Activated effector memory CD4-positive, alpha-beta T cell treated with anti-CD3 and anti-CD28 coated beads, Interleukin-2, amount 50 U/mL, for 16 hours (primary cell): ENCODE results near the gene DTNBP1.

ENCODE experiments used
- DNase-seq: peaks from one replicate; pipeline ENCODE4 v3.0.0-alpha.2; 2020

DTNBP1 gene

DNA sequence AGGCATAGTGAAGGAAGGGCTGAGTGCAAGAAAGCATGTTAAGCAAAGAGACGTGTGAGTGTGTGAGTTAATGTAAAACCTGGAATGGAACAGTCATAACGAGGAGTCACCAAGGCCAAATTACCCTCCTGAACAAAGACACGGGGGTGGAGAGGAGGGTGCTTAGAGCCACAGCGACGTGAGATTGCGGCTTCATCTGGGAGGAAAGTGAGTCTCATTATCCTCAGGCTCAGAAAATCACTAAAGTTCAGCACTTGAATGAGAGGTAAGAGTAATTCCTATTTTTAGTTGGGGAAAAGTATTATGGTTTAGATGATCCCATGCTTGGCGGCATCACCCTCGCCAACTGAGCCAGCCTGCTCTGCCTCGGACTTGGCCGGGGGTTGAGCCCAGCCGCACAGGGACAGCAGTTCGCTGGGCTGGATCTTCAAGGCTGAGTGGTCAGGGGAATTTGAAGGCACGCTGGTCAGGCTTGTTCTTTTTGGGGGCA is 136.6 kb downstream of the DTNBP1 start:
- DNase-seq: no peak

DNA sequence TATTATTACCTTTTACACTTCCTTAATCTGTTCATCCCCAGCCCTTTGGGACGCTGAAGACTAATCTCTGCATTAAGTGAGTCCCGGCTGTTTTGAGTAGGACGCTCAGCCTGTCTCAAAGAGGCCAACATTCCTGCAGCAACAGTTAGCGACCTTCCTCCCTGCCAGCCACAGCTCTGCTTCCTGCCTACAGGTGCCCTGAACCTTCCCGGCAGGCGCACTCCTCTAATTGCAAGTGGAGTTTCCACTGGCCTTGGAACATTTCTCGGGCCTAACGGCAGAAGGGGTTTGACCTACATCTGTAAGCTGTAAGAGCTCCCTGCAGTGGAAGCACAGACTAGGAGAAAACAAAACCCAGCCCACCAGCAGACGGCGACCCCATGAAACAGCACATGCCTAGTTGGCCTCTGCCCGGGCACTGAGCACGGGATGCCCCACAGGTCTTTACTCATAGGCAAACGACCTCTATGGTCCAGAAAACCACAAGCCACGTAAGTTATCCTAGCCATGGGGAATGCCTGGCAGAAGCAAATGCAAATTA is 137.9 kb downstream of the DTNBP1 start:
- no peak for DNase-seq

DNA sequence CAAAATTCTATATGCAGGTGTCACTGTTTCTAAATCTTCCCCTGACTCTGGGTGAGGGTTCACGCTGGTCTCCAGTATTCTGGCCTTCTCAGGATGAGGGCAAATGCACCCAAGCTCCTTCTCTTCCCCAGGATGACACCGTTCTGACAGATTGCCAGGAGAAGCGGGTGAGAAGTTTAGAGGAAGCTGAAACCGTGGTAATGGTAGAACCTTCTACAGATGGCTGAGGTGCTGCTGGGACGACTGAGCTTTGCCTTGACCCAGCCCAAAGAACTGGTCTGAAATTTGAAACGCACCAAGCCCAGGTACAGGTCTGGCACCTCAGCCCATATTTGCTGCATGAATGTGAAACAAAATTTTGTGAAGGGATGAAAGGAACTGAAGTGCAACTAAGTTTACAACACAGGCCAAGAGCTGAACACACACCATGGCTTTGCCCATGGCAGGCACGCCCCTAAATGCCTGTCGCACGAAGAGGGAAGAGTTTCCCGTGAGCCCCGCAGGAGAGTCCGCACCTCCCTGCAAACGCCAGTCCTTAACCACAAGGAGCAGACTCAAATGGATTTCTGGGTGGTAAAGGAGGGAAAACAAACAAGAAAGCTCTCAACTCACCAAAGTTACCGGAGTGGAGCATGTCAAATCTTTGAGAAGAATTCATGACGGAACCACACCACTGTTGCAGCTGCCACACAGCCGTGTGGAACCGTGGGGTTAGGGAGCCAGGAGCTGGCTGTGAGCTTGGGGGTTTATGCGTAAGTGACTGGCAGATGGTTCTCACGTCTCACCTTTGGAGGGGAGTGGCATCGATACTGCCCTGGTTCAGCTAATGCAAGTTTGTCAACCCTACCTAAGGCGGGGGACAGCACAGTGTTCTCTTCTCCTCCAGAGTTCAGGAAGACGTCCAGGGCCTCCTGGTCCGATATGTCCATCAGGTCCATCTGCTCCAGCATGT is 138.9 kb downstream of the DTNBP1 start:
- peak; percentile 52 for DNase-seq

DNA sequence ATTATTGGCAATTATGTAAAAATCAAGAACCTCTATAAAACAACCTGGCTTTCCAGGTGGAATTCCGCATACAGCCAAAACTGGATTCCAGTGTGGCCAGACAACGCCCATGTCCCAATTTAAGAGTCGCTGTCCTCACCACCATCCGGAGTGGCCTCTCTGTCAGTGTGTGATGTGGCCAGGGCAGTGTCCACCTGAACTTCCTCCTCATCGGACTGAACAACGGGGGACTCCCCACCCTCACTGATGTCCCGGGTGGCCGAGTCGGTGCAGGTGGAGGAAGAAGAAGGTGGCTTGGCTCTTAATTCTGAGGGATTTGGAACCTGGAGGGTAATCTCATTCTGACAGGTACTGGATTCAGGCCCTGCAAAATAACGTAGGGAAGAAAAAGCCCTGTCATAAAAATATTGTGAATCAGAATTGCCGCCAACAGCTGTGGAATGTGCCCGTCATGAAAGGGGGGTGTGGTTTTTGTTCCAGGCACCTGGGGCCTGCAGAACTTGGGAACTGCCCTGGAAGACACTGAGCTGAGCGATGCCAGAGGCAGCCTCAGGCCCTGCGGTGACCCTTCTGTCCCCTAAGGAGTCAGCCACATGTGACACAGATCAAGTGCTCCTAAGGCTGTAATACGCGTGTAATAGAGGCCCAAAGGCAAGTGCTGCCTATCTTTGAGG is 139.8 kb downstream of the DTNBP1 start:
- DNase-seq: peak; percentile 54

DNA sequence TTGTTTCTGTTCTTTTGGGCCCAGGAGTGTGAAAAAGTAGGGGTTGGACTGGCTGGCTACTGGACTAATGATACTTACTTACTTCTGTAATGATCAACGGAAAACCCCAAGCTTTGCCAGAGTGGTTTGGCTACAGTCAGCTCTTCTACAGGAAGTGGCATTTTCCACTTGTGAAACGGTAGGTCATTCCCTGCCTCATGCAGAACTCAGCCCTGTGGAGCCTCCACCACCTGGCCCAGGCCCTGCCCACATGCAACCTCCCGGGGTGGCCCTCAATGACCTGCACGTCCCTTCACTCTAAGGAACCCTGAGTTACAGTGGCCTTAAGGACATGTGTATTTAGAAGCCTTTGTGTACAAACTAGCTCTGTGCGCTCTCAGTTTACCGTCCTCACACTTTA is 140.4 kb downstream of the DTNBP1 start:
- DNase-seq: peak; percentile 62

DNA sequence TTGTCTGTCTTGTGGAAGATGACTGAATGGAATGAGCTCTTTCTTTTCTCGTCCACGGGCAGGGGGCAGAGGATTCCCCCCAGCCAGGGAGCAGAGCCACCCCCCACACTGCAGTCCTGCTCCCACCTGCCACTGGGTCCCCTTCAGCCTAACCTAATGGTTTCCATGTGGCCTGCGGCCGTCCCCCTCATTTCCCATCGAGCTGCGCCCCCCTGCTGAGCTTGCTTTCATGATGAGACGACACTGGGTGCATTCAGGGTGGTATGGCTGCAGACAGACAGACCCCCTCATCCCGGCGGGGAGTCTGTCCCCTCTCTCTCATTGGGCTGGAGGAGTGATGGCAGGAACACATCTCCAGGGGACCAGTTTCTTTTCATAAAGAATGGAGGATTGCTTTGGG is 140.8 kb downstream of the DTNBP1 start:
- no peak for DNase-seq

DNA sequence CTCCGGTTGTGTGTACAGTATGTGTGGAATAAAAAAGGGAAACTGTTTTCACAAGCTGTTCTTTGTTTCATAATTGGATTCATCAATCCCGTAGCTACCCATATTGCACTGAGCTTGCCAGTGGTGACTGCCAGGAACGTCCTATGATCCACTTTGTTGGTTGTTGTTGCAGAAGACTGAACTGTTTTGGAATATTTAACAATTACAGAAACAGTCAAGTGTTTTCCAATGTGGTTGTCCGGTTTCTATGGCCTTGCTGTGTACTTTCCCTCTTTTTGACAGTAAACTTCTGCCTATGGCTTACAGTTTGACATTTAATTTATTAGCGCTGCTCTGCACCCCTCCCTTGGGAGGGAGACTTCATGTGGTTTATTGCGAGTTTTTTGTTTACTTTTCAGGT is 141.2 kb downstream of the DTNBP1 start:
- DNase-seq: no peak

DNA sequence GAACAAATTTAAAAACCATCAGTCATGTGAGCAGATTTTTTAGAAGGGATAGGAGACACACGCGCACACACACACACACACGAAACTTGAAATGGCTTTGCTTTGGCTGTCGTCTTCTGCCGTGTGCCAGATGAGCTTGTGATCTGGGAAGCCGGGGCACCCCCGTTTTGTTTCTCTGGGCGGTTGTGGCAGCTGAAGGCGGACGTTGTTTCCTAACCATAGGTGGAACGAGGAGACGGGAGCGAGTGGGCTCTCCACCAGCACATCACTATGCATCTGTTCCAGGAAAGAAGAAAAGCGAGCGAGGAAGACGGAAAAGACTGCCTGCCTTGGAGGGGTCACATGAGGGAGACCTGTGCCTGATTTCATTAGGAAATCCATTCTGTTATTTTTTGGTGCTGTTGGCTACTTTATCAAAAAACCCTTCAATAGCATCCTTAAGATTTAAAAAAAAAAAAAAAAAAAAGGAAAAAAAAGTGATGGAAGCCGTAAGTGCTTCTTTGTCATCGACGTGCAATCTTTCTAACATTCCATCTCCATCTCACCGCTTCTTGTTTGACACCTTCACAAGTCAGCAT is 142.1 kb downstream of the DTNBP1 start:
- peak; percentile 54 for DNase-seq

DNA sequence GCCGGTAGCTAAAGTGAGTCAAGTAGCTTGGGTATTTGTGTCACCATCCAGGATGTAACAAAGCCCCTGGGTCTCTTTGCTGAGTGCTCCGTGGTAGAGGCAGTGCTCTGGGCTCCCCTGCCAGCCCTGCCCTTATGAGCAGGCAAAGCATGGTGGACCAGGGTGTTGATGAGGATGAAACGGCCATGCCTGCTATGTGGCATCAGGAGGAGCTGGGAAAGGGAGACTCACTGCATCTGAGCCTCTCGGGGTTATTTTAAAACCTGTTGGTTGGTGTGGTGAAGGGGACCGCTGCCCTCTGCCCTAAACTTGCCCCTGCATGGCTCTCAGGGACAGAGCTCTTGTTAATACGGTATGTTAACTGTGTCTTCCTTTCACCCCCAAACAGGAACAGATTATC is 143.1 kb downstream of the DTNBP1 start:
- DNase-seq: peak; percentile 52

DNA sequence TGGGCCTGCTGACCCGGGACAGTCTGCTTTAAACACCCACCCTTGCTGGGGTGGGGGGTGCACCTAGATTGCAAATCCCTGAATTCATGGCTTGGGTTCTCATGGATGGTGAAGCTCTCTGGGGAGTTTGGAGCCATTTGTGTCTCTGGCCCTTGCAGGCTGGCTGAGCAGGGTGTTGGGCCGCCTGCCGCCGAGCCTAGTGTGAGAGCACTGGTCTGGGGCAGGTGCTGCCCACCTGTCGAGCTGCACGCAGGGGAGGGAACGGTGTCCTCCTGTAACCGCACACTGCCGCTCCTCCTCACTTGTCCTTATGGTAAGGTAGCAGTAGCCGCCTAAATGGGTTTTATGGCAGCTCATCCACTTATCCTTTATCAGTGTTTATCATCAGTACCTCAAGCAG is 143.9 kb downstream of the DTNBP1 start:
- peak; percentile 39 for DNase-seq

DNA sequence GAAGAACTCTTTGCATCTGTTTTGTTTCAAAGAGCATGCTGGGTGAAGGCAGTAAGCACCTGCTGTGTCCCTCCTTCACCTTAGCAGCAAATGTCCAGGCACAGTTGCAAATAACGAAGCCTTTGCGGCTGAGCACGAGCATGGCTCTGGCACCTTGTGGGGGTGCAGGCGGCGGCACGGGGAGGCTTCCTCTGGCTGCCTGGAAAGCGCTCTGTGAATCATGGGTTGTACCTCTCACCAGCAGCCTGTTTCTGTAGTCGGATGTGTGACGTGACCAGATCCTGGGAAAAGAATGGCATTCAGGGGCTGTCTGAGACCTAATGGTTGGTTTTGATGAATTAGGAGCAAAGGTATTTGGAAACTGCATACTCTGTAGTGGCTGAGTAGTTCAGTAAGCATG is 144.8 kb downstream of the DTNBP1 start:
- DNase-seq: peak; percentile 53

DNA sequence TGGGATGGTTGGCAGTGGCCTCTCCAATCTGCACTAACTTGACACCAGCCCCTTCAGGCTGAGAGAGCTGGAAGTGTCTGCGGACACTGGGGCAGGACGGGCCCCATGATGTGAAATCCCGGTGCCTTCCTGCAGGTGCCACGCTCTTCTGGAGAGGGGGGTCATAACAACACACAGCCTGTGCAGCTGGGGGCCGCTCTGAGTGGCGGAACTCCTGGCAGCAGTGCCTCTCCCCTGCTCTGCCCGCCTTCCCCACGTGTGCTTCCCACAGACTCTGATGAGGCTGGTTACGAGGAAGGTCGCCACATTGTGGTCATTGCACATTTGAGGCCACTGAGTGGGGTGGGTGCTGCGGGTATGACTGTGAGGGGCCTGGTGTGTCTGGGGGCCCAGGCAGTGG is 145.2 kb downstream of the DTNBP1 start:
- peak; percentile 54 for DNase-seq

DNA sequence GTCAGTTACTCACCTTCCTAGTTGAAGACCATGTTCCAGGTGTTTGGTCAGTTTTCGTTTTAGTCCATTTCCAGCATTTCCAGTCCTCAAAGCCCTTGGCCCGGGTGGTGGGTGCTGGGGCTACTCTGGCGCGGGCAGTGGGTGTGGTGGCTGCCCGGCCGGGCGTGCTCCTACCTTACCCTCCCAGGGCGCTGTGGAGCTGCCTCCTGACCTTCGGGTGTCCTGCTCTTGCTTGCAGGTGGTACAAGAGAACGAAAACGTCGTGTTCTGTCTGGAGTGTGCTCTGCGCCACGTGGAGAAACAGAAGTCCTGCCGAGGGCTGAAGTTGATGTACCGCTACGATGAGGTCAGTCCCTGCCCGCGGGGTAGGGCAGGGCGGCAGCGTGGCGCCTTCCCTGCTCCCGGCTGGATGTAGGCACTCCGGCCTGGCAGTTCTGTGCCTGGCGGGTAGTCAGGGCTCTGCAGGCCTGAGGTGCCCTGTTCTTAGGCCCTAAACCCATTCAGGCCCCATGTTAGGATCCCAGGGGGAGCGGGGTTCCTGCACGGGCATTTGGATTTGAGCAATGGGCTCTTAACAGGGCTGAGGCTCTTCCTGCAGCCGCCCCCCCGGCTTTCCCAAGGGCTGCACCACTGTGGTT is 145.8 kb downstream of the DTNBP1 start:
- no peak for DNase-seq

DNA sequence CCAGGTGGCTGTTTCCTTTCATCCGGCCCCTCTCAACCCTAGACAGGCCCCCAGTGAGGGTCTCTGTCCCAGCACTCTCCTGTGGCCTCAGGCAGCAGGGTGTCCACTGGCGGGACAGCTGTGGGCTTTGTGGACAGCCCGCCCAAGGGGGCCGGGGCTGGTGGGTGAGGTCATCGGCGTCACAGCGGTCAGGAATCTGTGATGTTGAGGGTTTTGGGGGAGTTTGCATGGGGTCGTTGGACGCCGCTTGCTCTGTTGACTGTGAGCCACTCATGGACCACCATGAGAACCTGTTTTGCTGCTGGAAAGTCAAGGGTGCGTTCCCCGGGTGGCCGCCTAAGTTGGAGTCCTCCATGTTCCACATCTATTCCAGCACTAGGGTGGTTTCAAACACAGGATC is 146.4 kb downstream of the DTNBP1 start:
- DNase-seq: no peak

DNA sequence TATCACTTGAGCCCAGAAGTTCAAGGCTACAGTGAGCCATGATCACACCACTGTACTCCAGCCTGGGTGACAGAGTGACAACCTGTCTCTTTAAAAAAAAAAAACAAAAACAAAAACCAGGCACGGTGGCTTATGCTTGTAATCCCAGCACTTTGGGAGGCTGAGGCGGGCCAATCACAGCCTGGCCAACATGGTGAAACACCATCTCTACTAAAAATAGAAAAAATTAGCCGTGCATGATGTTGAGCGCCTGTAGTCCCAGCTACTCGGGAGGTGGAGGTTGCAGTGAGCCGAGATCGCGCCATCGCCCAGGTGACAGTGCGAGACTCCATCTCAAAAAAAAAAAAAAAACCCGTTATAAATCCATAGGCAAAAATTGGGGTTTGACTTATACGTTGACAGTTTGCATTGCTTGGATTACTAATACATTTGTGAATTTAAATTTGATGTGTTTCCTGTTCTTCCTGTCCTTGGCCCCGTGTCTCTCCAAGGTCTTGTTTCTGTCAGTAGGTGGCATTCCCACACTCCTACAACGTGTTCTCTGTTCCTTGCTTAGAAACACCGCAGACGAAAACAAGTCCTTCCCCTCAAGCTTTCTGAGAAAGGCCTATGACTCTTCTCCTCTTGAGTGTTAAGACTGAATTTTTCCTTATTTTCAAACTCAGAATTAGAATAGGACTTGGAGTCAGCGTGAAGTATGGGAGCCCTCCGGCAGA is 147.0 kb downstream of the DTNBP1 start:
- no peak for DNase-seq

DNA sequence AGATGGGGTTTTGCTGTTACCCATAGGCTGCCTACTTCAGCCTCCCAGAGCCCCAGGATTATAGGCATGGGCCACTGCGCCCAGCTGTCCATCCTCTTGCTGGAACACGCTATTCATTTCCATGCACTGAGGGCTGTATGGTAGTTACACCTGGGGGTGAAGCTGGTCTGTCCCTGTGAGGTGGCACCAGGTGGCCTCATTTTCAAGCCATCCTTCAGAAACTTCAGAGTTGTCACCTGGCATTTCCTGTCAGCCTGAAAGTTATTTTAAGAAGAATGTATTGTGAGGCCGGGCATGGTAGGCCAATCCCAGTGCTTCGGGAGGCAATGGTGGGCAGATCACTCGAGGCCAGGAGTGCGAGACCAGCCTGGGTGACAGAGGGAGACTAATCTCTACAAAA is 147.6 kb downstream of the DTNBP1 start:
- no peak for DNase-seq

DNA sequence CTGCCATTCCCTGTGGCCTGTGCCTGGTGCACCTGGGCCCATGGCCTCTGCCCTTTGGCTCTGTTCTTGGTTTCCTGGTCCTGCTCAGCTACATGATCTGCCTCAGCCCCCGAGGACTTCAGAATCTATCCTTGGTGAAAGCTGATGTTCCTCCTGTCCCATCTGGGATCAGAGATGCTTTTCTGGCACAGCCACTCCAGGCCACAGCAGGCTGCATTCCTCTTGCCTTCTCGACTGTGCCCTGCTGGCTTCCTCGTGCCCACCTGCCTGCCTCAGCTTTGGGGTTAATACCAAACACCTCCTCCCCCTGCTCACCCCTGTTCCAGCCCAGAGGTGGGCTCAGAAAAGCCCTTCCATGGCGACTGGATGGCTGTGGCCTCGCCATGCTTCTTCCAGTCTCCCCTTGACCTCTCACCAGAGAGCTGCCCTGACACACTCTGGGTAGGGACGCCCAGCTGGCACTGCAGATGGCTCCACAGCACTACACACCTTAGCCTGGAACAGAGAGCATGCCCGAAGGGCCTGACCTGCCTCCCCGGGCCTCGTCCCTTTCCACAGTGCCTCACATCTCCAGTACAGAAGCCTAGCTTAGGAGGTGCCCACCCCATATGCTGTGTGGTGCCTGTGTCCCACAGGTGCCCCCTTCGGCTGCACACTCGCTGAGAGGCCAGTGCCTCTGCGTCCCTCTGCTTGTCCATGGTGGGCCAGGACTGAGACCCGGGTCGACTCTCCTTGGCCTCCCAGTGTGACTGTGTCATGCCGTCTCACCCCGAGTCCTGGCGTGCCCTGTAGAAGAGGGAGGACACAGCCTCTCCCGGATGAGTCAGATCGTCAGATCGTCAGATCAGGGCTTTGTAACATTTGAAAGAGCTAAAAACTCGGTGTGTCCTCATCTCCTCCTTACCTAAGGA is 148.8 kb downstream of the DTNBP1 start:
- DNase-seq: no peak

DNA sequence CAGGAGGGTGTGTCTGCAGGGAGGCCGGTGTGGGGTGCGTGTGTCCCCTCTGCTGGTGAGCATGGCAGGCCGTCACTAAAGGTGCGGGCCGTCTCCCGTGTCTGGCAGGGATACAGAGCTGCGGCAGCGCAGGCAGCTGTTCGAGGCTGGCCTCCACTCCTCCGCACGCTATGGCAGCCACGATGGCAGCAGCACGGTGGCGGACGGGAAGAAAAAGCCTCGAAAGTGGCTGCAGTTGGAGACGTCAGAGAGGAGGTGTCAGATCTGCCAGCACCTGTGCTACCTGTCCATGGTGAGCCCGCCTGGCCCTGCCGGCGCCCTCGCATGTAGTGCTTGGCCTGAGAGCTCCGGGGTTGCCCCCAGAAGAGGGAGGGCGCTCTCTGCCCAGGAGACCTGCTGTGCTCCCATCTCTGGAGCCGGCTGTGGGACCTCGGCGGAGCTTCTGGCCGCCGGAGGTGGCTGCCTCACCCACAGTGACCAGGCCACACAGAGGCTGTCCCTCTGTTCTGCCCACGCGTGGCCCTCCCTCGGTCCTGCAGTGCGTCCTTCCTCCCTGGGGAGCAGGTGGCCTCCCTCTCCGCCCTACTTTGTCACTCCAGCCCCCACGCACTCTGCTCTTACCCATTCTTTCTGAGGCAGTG is 149.6 kb downstream of the DTNBP1 start:
- DNase-seq: no peak

DNA sequence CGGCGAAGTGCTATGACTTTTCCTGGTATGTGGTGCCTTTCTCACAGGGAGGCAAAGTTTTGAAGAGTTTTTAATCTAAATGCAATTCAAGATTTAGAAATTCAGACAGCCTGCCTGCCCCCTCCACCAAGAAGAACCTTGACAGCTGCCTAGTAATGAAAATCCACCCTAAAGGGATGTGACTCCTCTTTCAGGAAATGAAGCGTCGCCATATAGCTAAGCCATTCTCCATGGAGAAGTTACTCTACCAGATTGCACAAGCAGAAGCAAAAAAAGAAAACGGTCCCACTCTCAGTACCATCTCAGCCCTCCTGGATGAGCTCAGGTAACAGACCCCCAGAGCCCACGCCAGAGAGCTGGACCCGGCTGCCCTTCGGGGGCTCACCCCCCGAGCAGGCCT is 150.1 kb downstream of the DTNBP1 start:
- DNase-seq: no peak

DNA sequence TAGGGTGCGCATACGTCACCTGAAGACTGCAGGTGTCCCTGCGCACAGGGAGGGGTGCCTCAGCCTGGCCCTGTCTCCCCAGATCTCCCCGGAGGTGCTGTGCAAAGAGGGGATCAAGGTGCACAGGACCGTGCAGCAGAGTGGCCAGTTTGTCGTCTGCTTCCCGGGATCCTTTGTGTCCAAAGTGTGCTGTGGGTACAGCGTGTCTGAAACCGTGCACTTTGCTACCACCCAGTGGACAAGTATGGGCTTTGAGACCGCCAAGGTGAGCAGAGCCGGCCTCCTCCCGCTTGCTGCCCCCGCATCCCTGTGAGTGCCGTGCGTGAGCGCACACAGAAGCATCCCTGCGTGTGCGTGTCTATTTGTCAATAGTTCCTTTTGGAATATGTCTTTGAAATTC is 150.7 kb downstream of the DTNBP1 start:
- DNase-seq: no peak
